GM23248 (cell line): ENCODE data around the gene SLC1A7.

Experiments
- EZH2 ChIP-seq: fragments of 200-600 bp; sonication (generic); IDR thresholded peaks from 2 replicates; pipeline ENCODE4 v1.6.1; 2018; ENCODE audit warnings: antibody characterized with exemption, mild to moderate bottlenecking; ENCODE audit not compliant: insufficient read depth, poor library complexity, severe bottlenecking
- EZH2phosphoT487 ChIP-seq: fragments of 200-600 bp; sonication (generic); IDR thresholded peaks from 2 replicates; pipeline ENCODE4 v1.6.1; 2018; ENCODE audit warnings: antibody characterized with exemption, moderate library complexity, mild to moderate bottlenecking, low read depth; ENCODE audit not compliant: insufficient read depth

DNA sequence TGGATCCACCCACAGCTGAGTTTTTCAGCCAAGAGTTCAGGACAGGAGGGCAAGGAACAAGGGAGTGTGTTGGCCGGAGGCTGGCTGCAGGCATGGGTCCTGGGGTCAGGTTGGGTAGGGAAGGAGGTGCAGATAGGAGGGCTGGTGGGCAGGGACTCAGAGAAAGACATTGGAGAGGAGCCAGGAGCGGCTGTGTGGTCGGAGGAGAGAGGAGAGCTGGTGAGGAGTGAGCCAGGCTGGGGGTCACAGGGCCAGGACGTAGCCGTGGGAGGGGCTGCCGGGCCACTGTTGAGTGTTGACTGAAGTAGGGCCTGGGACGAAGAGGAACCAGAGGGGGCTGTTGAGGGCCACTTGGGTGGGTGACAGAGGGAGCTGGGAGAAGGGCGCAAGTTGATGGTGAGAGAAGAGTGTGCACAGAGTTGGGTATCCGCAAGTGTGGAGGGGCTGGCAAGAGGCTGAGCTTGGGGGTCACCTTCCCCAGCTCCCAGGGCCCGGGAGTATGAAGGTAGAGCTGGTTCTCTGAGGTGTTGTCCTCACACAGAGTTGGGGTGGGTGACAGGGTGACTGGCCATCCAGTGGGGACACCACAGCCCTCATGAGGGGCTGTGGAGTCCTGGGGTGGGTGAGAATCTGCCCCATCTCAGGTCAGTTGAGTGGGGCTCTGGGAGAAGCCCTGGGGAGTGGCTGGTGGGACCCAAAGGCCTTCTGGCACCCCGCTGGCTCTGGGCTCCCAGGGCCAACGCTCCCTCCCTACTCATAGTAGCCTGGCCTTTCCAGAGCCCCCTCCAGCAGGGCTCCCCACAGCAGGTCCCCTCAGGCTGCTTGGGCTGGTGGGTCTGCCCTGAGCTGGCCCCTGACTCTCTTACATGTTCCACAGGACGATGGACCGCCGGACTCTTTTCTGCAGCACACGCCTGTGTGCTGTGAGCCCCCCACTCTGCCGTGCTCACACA, 58.5 kb downstream of the SLC1A7 start:
- TF ChIP-seq EZH2phosphoT487 (no peak), EZH2 (no peak)
